Karpas-422 (cell line): Measurements from ENCODE around the gene F3. TPM values are rescaled to one million over a fixed set of nuclear protein-coding genes. Genes with fewer than 3 reads are reported as not detected.

Experiments used
- DNase-seq: peaks from one replicate; pipeline ENCODE4 v3.0.0-alpha.2; 2015
- H2AFZ ChIP-seq: fragments of 200-600 bp; sonication (generic); 2 replicates; pipeline ENCODE4 v1.6.1; 2014; ENCODE audit warnings: antibody characterized with exemption, low read length, mixed read lengths
- H3K27ac ChIP-seq: fragments of 200-600 bp; sonication (generic); 2 replicates; pipeline ENCODE4 v1.5.1; 2014; ENCODE audit warnings: mild to moderate bottlenecking, low read length, moderate library complexity
- H3K27me3 ChIP-seq: fragments of 200-600 bp; sonication (generic); 2 replicates; pipeline ENCODE4 v1.6.1; 2014; ENCODE audit warnings: low read length, mixed read lengths
- H3K36me3 ChIP-seq: fragments of 200-600 bp; sonication (generic); 2 replicates; pipeline ENCODE4 v1.6.1; 2014; ENCODE audit warnings: low read length, mixed read lengths; ENCODE audit not compliant: insufficient read depth
- H3K4me1 ChIP-seq: fragments of 200-600 bp; sonication (generic); 2 replicates; pipeline ENCODE4 v1.6.1; 2014; ENCODE audit warnings: mild to moderate bottlenecking, low read length, mixed read lengths
- H3K4me2 ChIP-seq: fragments of 200-600 bp; sonication (generic); 2 replicates; pipeline ENCODE4 v1.6.1; 2014; ENCODE audit warnings: low read length, low read depth, mild to moderate bottlenecking; ENCODE audit not compliant: poor library complexity, severe bottlenecking
- H3K4me3 ChIP-seq: fragments of 200-600 bp; sonication (generic); 2 replicates; pipeline ENCODE4 v1.5.1; 2014; ENCODE audit warnings: mild to moderate bottlenecking, antibody characterized with exemption, low read length, mixed read lengths
- H3K79me2 ChIP-seq: fragments of 200-600 bp; sonication (generic); 2 replicates; pipeline ENCODE4 v1.6.1; 2014; ENCODE audit warnings: mild to moderate bottlenecking, low read length, mixed read lengths
- H3K9ac ChIP-seq: fragments of 200-600 bp; sonication (generic); 2 replicates; pipeline ENCODE4 v1.6.0; 2014; ENCODE audit warnings: low read length
- H3K9me2 ChIP-seq: fragments of 200-600 bp; sonication (generic), shearing (Covaris generic); replicated peaks from 2 replicates; pipeline ENCODE4 v1.6.0; 2014; ENCODE audit warnings: mild to moderate bottlenecking, low read length, moderate library complexity; ENCODE audit not compliant: insufficient read depth
- H3K9me3 ChIP-seq: fragments of 300-700, 200-600 bp; sonication (generic); 2 replicates; pipeline ENCODE4 v1.6.1; 2014; ENCODE audit warnings: low read length, mixed read lengths
- H4K20me1 ChIP-seq: fragments of 200-600 bp; sonication (generic); 2 replicates; pipeline ENCODE4 v1.6.1; 2014; ENCODE audit warnings: mild to moderate bottlenecking, antibody characterized with exemption, low read length, low read depth; ENCODE audit not compliant: insufficient read depth
- total RNA-seq: library from RNA; depleted of rRNA; stranded (reverse); fragments of >200 nt; shearing (Covaris generic); gene quantifications from 2 replicates; pipeline ENCODE4 v1.2.3, GENCODE V29; 2014; ENCODE audit warnings: low replicate concordance; rRNA removed

Gene F3
- total RNA-seq, 1 experiment from 2014 or later: not detected

GRCh38 chr1:94490556-94490955 is 51.0 kb downstream of the F3 start:
- no peaks in the 10 kb centered on the region for H3K79me2 ChIP-seq
- no peak overlapping the region for H3K4me2 ChIP-seq
- no peaks in the 10 kb centered on the region for H3K27me3 ChIP-seq
- no peak overlapping the region for H3K9ac ChIP-seq
- H3K9me2 ChIP-seq: no peaks in the 10 kb centered on the region
- no peak overlapping the region for H2AFZ ChIP-seq
- peaks cover 5% of the 10 kb centered on the region; the same call in 1 of the 2 replicates for H3K36me3 ChIP-seq
- H3K4me1 ChIP-seq: no peaks in the 10 kb centered on the region
- H3K4me3 ChIP-seq: no peak overlapping the region
- H3K9me3 ChIP-seq: no peaks in the 10 kb centered on the region
- H4K20me1 ChIP-seq: no peaks in the 10 kb centered on the region
- DNase-seq: no peak
- H3K27ac ChIP-seq: no peak overlapping the region

DNA sequence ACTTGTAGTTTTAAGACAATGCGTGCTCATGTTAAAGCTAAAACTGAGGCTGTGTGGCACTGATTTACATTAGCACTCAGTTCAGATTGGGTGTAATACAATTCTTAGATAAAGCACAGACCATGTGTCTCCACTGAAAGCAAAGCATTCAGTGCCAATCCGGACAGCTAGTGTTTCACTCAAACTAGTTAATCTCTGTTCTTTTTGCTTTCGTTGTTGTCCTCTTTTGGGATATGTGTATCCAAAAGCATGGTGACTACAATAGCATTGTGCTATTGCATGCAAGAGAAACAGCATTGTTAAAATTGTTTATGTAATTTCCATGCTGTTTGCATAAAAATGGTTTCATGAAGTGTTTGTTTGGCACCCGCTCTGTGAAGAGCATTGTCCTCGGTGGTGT is 54.6 kb downstream of the F3 start:
- Histone ChIP-seq H3K9me2 (no peaks in the 10 kb centered on the region), H3K9ac (no peak overlapping the region), H4K20me1 (no peaks in the 10 kb centered on the region), H3K9me3 (no peaks in the 10 kb centered on the region), H2AFZ (no peak overlapping the region), H3K27me3 (no peaks in the 10 kb centered on the region), H3K4me2 (no peak overlapping the region), H3K4me1 (no peaks in the 10 kb centered on the region), H3K36me3 (no peaks in the 10 kb centered on the region), H3K79me2 (no peaks in the 10 kb centered on the region), H3K27ac (no peak overlapping the region), H3K4me3 (no peak overlapping the region)
- no peak for DNase-seq

- Histone ChIP-seq H3K36me3 (no peaks in the 10 kb centered on the region), H3K9me3 (no peaks in the 10 kb centered on the region), H4K20me1 (no peaks in the 10 kb centered on the region), H3K4me3 (no peak overlapping the region), H3K9ac (no peak overlapping the region), H3K4me2 (no peak overlapping the region), H3K4me1 (no peaks in the 10 kb centered on the region), H3K27ac (no peak overlapping the region), H3K79me2 (no peaks in the 10 kb centered on the region), H3K9me2 (no peaks in the 10 kb centered on the region), H2AFZ (no peak overlapping the region), H3K27me3 (no peaks in the 10 kb centered on the region)
- peak; percentile 87 for DNase-seq
Measured at GRCh38 chr1:94481473-94481933, 60.1 kb downstream of the F3 start.

DNA sequence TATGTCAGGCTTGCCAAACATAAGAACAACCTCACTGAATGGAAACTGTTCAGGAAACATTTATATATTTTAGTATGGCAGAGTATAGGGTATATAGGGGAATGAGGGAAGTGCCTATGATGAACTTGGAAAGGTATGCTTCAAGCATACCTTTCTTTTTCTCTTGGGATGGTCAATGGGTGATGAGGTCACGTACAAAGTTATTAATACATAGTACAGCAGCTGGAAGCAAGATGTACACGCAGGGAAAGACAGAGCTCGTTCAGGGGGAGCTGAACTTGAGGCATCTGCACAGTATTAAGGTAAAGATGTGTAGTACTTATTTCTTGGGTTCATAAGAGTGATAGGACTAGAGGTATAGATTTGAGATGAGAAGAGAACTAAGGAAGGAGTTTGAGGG is 61.9 kb downstream of the F3 start:
- no peaks in the 10 kb centered on the region for H3K9me2 ChIP-seq
- no peak overlapping the region for H3K4me3 ChIP-seq
- no peak overlapping the region for H3K9ac ChIP-seq
- H4K20me1 ChIP-seq: no peaks in the 10 kb centered on the region
- no peaks in the 10 kb centered on the region for H3K9me3 ChIP-seq
- H3K79me2 ChIP-seq: no peaks in the 10 kb centered on the region
- no peak for DNase-seq
- no peaks in the 10 kb centered on the region for H3K27me3 ChIP-seq
- H3K27ac ChIP-seq: no peak overlapping the region
- no peaks in the 10 kb centered on the region for H3K36me3 ChIP-seq
- H3K4me1 ChIP-seq: no peaks in the 10 kb centered on the region
- H3K4me2 ChIP-seq: no peak overlapping the region
- H2AFZ ChIP-seq: no peak overlapping the region

Other genes with a start within 250 kb of the F3 start
- gene ABCD3, start 123.4 kb downstream of the F3 start, total RNA-seq: 13.1 and 19.5 TPM in 2 replicates